GM18519 (cell line): ENCODE data around the gene CRYGS.
"Not testable (repeated sequence)": the region's sequence is repeated elsewhere in the genome, so short reads cannot be mapped to it uniquely, and the experiment has no call there.

Experiments used
- ATAC-seq: cut with Tn5 transposase; IDR thresholded peaks from one replicate; pipeline ENCODE4 v1.9.1; 2021; ENCODE audit warnings: mild to moderate bottlenecking, moderate library complexity; ENCODE audit not compliant: unreplicated experiment, low FRiP score

Gene CRYGS

GRCh38 chr3:186498022-186498421 lies 46.2 kb downstream of the CRYGS start:
- ATAC-seq: not testable (repeated sequence)

GRCh38 chr3:186497608-186498007 lies 46.6 kb downstream of the CRYGS start:
- ATAC-seq: no peak

- no peak for ATAC-seq
These were observed 47.5 kb downstream of the CRYGS start for GRCh38 chr3:186496635-186497034.

- ATAC-seq: no peak
These were observed 48.2 kb downstream of the CRYGS start for GRCh38 chr3:186496016-186496415.

- no peak for ATAC-seq
These were observed 50.5 kb downstream of the CRYGS start for GRCh38 chr3:186493525-186494255.

GRCh38 chr3:186492385-186492984 lies 51.7 kb downstream of the CRYGS start:
- ATAC-seq: no peak

DNA sequence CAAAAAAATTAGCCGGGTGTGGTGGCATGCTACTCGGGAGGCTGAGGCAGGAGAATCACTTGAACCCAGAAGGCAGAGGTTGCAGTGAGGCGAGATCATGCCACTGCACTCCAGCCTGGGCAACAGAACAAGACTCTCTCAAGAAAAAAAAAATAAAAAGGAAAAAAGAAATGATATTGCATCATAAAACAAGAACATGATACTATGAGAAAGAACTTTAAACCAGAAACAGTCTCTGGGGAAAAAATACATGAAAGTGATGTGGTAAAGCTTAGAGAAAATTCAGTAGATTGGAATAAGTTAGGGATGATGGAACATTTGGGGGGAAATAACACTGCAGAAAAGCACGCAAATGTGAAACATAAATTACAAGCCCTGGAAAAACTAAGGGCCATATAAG lies 54.7 kb downstream of the CRYGS start:
- no peak for ATAC-seq
